ENCODE data around the gene KCNE5. TPM values are rescaled to one million over a fixed set of nuclear protein-coding genes. Genes with fewer than 3 reads are reported as not detected.
"Not testable (repeated sequence)": the region's sequence is repeated elsewhere in the genome, so short reads cannot be mapped to it uniquely, and the experiment has no call there.

Gene KCNE5
- total RNA-seq, 1 experiment from 2014 or later, result 1.4 TPM

- Mint-ChIP-seq H3K9me3 (ENCODE audit: unreplicated experiment) (no peaks in the 10 kb centered on the region), H3K36me3 (ENCODE audit: insufficient read depth, unreplicated experiment) (peaks cover 71% of the 10 kb centered on the region), H3K4me1 (ENCODE audit: insufficient read depth, unreplicated experiment) (no peaks in the 10 kb centered on the region), H3K4me3 (ENCODE audit: unreplicated experiment) (no peak overlapping the region), H3K27me3 (ENCODE audit: insufficient read depth, unreplicated experiment) (peaks cover 69% of the 10 kb centered on the region), H3K27ac (ENCODE audit: low read depth, unreplicated experiment) (no peak overlapping the region)
- ChIA-PET CTCF (no interaction called here), POLR2A (no interaction called here)
- TF ChIP-seq CTCF (IDR thresholded peaks at IDR 0.05; ENCODE audit: unreplicated experiment), result no peak
- intact Hi-C loops (cut with micrococcal nuclease), result no loop called here
- BruUV-seq (replicated peaks), result no TSS peak
- DNase-seq (ENCODE audit: unreplicated experiment), result no peak
These were observed 35.6 kb upstream of the KCNE5 start for GRCh38 chrX:109660435-109661143.

GRCh38 chrX:109658391-109658790, 33.4 kb upstream of the KCNE5 start:
- Mint-ChIP-seq H3K36me3 (ENCODE audit: insufficient read depth, unreplicated experiment) (peaks cover 52% of the 10 kb centered on the region), H3K4me3 (ENCODE audit: unreplicated experiment) (no peak overlapping the region), H3K27ac (ENCODE audit: low read depth, unreplicated experiment) (no peak overlapping the region), H3K27me3 (ENCODE audit: insufficient read depth, unreplicated experiment) (peaks cover 67% of the 10 kb centered on the region), H3K9me3 (ENCODE audit: unreplicated experiment) (no peaks in the 10 kb centered on the region), H3K4me1 (ENCODE audit: insufficient read depth, unreplicated experiment) (no peaks in the 10 kb centered on the region)
- DNase-seq (ENCODE audit: unreplicated experiment), result no peak
- no TSS peak for BruUV-seq (replicated peaks)
- ChIA-PET POLR2A (no interaction called here), CTCF (no interaction called here)
- intact Hi-C loops (cut with micrococcal nuclease), result no loop called here
- TF ChIP-seq CTCF (IDR thresholded peaks at IDR 0.05; ENCODE audit: unreplicated experiment), result no peak

- BruUV-seq (replicated peaks); H3K4me1 Mint-ChIP-seq (ENCODE audit: insufficient read depth, unreplicated experiment); H3K4me3 Mint-ChIP-seq (ENCODE audit: unreplicated experiment); POLR2A ChIA-PET; H3K27ac Mint-ChIP-seq (ENCODE audit: low read depth, unreplicated experiment); intact Hi-C loops (cut with micrococcal nuclease); H3K9me3 Mint-ChIP-seq (ENCODE audit: unreplicated experiment); CTCF ChIA-PET; DNase-seq (ENCODE audit: unreplicated experiment): not testable (repeated sequence)
- Mint-ChIP-seq H3K36me3 (ENCODE audit: insufficient read depth, unreplicated experiment) (peaks cover 42% of the 10 kb centered on the region), H3K27me3 (ENCODE audit: insufficient read depth, unreplicated experiment) (peaks cover 57% of the 10 kb centered on the region)
These were observed 32.4 kb upstream of the KCNE5 start for GRCh38 chrX:109657364-109657763.

- BruUV-seq (replicated peaks), result no TSS peak
These were observed 31.8 kb upstream of the KCNE5 start for GRCh38 chrX:109656774-109657173.

More at GRCh38 chrX:109656774-109657173, 31.8 kb upstream of the KCNE5 start:
- TF ChIP-seq CTCF (IDR thresholded peaks at IDR 0.05; ENCODE audit: unreplicated experiment), result no peak
- intact Hi-C loops (cut with micrococcal nuclease), result no loop called here
- CTCF ChIA-PET, result interaction anchor here (0.6 kb wide), 1 partner anchor 234 kb away, joined by 3 read pairs; no protein-coding TSS in a partner anchor
- POLR2A ChIA-PET, result no interaction called here
- no peak overlapping the region for H3K4me3 Mint-ChIP-seq (ENCODE audit: unreplicated experiment)
- H3K27ac Mint-ChIP-seq (ENCODE audit: low read depth, unreplicated experiment), result no peak overlapping the region
- no peaks in the 10 kb centered on the region for H3K4me1 Mint-ChIP-seq (ENCODE audit: insufficient read depth, unreplicated experiment)
- H3K9me3 Mint-ChIP-seq (ENCODE audit: unreplicated experiment), result no peaks in the 10 kb centered on the region
- peaks cover 37% of the 10 kb centered on the region for H3K36me3 Mint-ChIP-seq (ENCODE audit: insufficient read depth, unreplicated experiment)
- H3K27me3 Mint-ChIP-seq (ENCODE audit: insufficient read depth, unreplicated experiment), result peaks cover 53% of the 10 kb centered on the region
- no peak for DNase-seq (ENCODE audit: unreplicated experiment)

Measured in MCF 10A (cell line).